Mammary epithelial cell (primary cell): Measurements from ENCODE around the gene AHRR.

Experiments
- EZH2 ChIP-seq: IDR thresholded peaks from 2 replicates; pipeline ENCODE4 v1.6.1; 2012; ENCODE audit warnings: low read length, inconsistent platforms, borderline replicate concordance
- TF ChIP-seq, protein P1 (sequence below), 2 donors: IDR thresholded peaks in 1 of 2; conservative IDR thresholded peaks in 1 of 2; 2 replicates each; pipeline ENCODE4 v1.5.1; 2011 to 2012; ENCODE audit warnings: inconsistent platforms in 2 of 2, low read length in 2 of 2, mild to moderate bottlenecking in 2 of 2, control low read depth in 1 of 2, low read depth in 1 of 2; ENCODE audit not compliant: insufficient read depth in 1 of 2; ENCODE audit errors: extremely low read depth in 1 of 2

DNA sequence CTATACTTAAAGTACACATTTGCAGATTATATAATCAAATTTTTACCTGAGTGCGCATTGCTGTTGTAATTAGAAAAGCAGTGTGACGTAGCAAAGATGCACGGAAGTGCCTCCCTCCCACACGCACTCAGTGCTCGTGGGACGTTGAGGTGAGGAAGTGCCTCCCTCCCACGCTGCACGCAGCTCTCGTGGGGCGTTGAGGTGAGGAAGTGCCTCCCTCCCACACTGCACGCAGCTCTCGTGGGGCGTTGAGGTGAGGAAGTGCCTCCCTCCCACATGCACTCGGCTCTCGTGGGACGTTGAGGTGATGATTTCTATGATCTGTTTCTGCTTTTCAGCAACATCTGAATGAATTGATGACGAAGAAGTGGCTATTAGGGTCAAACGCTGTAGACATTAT is 142.4 kb downstream of the AHRR start:
- no peak for TF ChIP-seq EZH2
- TF ChIP-seq, protein P1, sequence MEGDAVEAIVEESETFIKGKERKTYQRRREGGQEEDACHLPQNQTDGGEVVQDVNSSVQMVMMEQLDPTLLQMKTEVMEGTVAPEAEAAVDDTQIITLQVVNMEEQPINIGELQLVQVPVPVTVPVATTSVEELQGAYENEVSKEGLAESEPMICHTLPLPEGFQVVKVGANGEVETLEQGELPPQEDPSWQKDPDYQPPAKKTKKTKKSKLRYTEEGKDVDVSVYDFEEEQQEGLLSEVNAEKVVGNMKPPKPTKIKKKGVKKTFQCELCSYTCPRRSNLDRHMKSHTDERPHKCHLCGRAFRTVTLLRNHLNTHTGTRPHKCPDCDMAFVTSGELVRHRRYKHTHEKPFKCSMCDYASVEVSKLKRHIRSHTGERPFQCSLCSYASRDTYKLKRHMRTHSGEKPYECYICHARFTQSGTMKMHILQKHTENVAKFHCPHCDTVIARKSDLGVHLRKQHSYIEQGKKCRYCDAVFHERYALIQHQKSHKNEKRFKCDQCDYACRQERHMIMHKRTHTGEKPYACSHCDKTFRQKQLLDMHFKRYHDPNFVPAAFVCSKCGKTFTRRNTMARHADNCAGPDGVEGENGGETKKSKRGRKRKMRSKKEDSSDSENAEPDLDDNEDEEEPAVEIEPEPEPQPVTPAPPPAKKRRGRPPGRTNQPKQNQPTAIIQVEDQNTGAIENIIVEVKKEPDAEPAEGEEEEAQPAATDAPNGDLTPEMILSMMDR (conservative IDR thresholded peaks at IDR 0.05 in 1 of 2, IDR thresholded peaks at IDR 0.05 in 1 of 2; ENCODE audit: extremely low read depth in 1 of 2, insufficient read depth in 1 of 2, low read depth in 1 of 2, low read length in 2 of 2), result no peak
